GM12801 (cell line): ENCODE measurements around the gene PYY.

Experiments
- CTCF ChIP-seq: IDR thresholded peaks from one replicate; pipeline ENCODE4 v1.5.1; 2011; ENCODE audit warnings: control low read depth; ENCODE audit not compliant: insufficient read length; ENCODE audit errors: extremely low read depth

Gene PYY

DNA sequence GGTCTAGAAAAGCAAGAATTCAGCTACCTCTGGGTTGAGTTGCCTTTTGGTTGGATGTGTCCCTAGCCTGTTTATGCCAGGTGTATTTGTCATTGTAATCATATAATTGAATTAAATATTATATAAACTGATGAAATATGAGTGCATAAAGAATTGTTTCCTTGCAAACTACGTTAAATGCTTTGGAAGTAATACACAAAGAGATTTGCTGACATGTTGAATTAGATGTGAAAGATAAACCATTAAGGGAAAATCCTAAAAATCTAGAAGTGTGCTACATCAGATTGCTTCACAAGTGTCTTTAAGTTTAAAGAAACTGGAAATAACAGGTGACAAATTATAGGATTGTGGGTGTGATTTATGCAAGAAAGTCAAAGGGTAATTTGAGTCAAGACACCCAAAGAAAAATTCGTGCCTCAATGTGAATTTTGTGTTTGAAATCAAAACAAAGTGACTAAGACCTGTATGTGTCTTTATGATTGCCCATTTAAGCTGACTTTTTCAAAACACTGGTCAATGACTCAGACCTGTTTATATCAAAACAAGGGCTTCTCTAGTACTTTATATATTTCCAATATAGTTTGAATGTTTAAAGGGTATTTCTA, 5.1 kb upstream of the PYY start:
- TF ChIP-seq CTCF: no peak

DNA sequence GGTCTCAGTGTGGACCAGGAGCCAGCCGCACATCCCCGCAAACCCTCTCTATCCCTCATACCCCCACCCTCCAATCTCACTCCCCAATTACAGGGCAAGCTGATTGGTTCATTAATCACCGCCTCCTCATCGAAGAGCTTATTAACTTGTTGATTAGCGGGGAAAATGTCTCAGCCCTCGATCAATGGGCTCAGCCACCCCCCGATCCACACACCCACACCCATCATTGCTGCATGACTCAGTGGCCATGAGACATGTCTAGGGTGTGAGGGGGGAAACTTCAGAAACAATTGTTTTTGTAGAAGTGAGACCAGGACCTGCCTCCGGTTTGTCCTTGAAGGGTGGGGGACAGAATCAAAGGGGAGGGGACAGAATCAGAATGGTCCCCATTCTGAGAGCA, 2.5 kb upstream of the PYY start:
- no peak for TF ChIP-seq CTCF

DNA sequence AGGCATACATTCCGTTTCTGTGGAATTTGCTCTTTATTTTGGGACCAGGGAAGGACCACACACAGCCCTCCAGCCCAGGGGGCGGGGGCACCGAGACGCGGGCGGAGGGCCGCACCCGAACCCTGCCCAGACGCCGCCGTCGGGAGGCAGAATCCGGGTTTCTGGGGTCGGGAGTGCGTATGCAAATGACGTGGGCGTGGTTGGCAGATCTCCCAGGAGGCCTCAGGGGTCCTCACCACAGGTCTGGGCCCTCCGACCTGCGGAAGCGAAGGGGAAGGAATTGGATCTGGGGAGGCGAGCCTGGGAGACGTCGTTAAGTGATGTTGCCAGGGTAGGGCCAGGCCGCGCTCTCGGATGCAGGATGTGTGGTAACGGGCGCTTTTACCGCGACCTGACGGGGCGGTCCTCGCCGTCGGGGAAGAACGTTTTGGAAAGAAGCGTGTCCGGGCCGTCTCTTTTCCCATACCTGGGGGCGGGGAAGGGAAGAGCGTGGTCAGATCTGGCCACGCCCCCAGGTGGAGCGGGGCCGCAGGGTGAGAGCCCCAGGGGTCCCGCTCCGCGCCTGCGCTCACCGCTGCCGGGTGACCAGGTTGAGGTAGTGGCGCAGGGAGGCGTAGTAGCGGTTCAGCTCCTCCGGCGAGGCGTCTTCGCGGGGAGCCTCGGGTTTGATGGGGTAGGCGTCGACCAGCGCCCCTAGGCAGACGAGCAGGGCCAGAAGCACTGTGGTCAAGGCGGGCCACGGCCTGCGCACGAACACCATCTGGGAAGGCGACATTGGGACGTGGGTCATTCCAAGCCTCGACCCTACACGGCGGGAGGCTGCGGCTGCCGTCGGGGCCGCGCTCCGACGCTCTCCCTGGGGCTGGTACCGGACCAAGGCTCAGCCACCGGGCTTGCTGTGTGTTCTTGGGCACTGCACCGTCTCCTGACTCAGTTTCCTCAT, 745 bp downstream of the PYY start:
- TF ChIP-seq CTCF: no peak

- TF ChIP-seq CTCF: no peak
Measured at GRCh38 chr17:43952351-43952723, 1.4 kb downstream of the PYY start.

- TF ChIP-seq CTCF: no peak
Measured at GRCh38 chr17:43951750-43952149, 2.0 kb downstream of the PYY start.

GRCh38 chr17:43950554-43950953, 3.2 kb downstream of the PYY start:
- no peak for TF ChIP-seq CTCF

- no peak for TF ChIP-seq CTCF
Measured at GRCh38 chr17:43949781-43950180, 4.0 kb downstream of the PYY start.
